A549 treated with AZD9567 at 1 μM for 4 hours (cell line): ENCODE results near the gene SLC6A6. TPM values are rescaled to one million over a fixed set of nuclear protein-coding genes. Genes with fewer than 3 reads are reported as not detected.

ENCODE experiments used
- total RNA-seq: library from RNA; stranded (reverse); fragments of 200-300 nt; extraction: Qiagen RNA extraction; gene quantifications from 5 replicates; pipeline ENCODE4 v1.2.3, GENCODE V29; 2022; ENCODE audit not compliant: insufficient read depth

Gene SLC6A6
- 75.8 to 90.1 TPM (median 81.5 TPM) in 5 replicates for total RNA-seq

GRCh38 chr3:14402304-14402811 lies at the start of gene SLC6A6:
TSS of gene SLC6A6 (plus strand) at chr3:14402606. CDS start at chr3:14443635, 41,029 bp downstream.

Other genes with a start within 250 kb of the SLC6A6 start
- gene XPC, start 224.0 kb upstream of the SLC6A6 start, total RNA-seq, result 31.4 to 35.9 TPM (median 35.3 TPM) in 5 replicates
- 19.9 to 21.7 TPM (median 20.7 TPM) in 5 replicates for gene LSM3, start 223.8 kb upstream of the SLC6A6 start, total RNA-seq
- 1.1 to 1.6 TPM (median 1.3 TPM) in 5 replicates for gene GRIP2, start 137.7 kb downstream of the SLC6A6 start, total RNA-seq
- 10.8 to 15.2 TPM (median 12.8 TPM) in 5 replicates for gene CCDC174, start 249.2 kb downstream of the SLC6A6 start, total RNA-seq